ENCODE results near the gene ATXN7L1.

ATXN7L1 gene

GRCh38 chr7:105613611-105614330, 262.6 kb downstream of the ATXN7L1 start (continued):
- TF ChIP-seq INSM2 (tag by site-specific recombination; IDR thresholded peaks at IDR 0.05) (no peak), RBAK (tag by site-specific recombination; IDR thresholded peaks at IDR 0.05) (no peak)

GRCh38 chr7:105612806-105613205, 263.6 kb downstream of the ATXN7L1 start:
- Histone ChIP-seq H3K4me1 (ENCODE audit: control insufficient read depth, insufficient read depth, low read length) (no peaks in the 10 kb centered on the region), H3K27ac (ENCODE audit: extremely low read depth, low read depth, low read length) (no peak overlapping the region), H3K4me3 (ENCODE audit: low read depth, low read length) (no peak overlapping the region), H3K9me3 (ENCODE audit: control insufficient read depth, insufficient read depth, low read depth, low read length) (no peaks in the 10 kb centered on the region), H3K36me3 (ENCODE audit: control insufficient read depth in 2 of 2, insufficient read depth in 1 of 2, low read length in 2 of 2) (peaks cover 0 to 3% of the 10 kb centered on the region in 2 experiments; a peak in 1 of 3 replicates)
- ChIA-PET CTCF (interaction anchor here (0.7 kb wide), 1 partner anchor 370 kb away, joined by 3 read pairs; no protein-coding TSS in a partner anchor), POLR2A (no interaction called here)
- no peak for TF ChIP-seq ZNF274 (IDR thresholded peaks at IDR 0.05; ENCODE audit: low read length)
- TF ChIP-seq ZNF274 (tag by site-specific recombination; IDR thresholded peaks at IDR 0.05; ENCODE audit: borderline replicate concordance) = no peak
- no peak for TF ChIP-seq HOXA7 (CRISPR knock-in tag; IDR thresholded peaks at IDR 0.05; ENCODE audit: borderline replicate concordance)
- no peak for TF ChIP-seq ZNF670 (tag by site-specific recombination; IDR thresholded peaks at IDR 0.05; ENCODE audit: low read depth)
- TF ChIP-seq ZNF292 (tag by site-specific recombination; IDR thresholded peaks at IDR 0.05; ENCODE audit: borderline replicate concordance, low read depth) = no peak
- no peak for TF ChIP-seq ZNF394 (tag by site-specific recombination; IDR thresholded peaks at IDR 0.05; ENCODE audit: borderline replicate concordance)
- no peak for TF ChIP-seq ZNF777 (tag by site-specific recombination; IDR thresholded peaks at IDR 0.05; ENCODE audit: borderline replicate concordance)
- no peak for TF ChIP-seq TCF7L2 (IDR thresholded peaks at IDR 0.05; ENCODE audit: borderline replicate concordance, low read depth, low read length)
- TF ChIP-seq ZNF280D (tag by site-specific recombination; IDR thresholded peaks at IDR 0.05) = no peak
- no peak for TF ChIP-seq ZNF513 (tag by site-specific recombination; IDR thresholded peaks at IDR 0.05)
- no peak for TF ChIP-seq ZNF112 (tag by site-specific recombination; IDR thresholded peaks at IDR 0.05)

GRCh38 chr7:105611856-105612775, 264.3 kb downstream of the ATXN7L1 start:
- TF ChIP-seq ZNF221 (tag by site-specific recombination; IDR thresholded peaks at IDR 0.05; ENCODE audit: borderline replicate concordance) = no peak
- no peak for TF ChIP-seq ZNF623 (tag by site-specific recombination; IDR thresholded peaks at IDR 0.05)
- no peak for TF ChIP-seq BCL6B (tag by site-specific recombination; IDR thresholded peaks at IDR 0.05)
- TF ChIP-seq ZNF239 (tag by site-specific recombination; IDR thresholded peaks at IDR 0.05) = no peak
- TF ChIP-seq ZNF585B (tag by site-specific recombination; IDR thresholded peaks at IDR 0.05) = no peak
- no peak for TF ChIP-seq ZFP37 (tag by site-specific recombination; IDR thresholded peaks at IDR 0.05)
- Histone ChIP-seq H3K4me3 (ENCODE audit: low read depth, low read length) (no peak overlapping the region), H3K36me3 (ENCODE audit: control insufficient read depth in 2 of 2, insufficient read depth in 1 of 2, low read length in 2 of 2) (peaks cover 0 to 3% of the 10 kb centered on the region in 2 experiments; a peak in 1 of 3 replicates), H3K4me1 (ENCODE audit: control insufficient read depth, insufficient read depth, low read length) (no peaks in the 10 kb centered on the region), H3K9me3 (ENCODE audit: control insufficient read depth, insufficient read depth, low read depth, low read length) (no peaks in the 10 kb centered on the region), H3K27ac (ENCODE audit: extremely low read depth, low read depth, low read length) (no peak overlapping the region)
- ChIA-PET POLR2A (no interaction called here), CTCF (interaction anchor here (0.7 kb wide), 1 partner anchor 369 kb away, joined by 3 read pairs; no protein-coding TSS in a partner anchor)

Measured in HEK293 (cell line).